GM18907 (cell line): ENCODE results near the gene COBL.

Experiments
- ATAC-seq: cut with Tn5 transposase; IDR thresholded peaks from one replicate; pipeline ENCODE4 v1.9.1; 2021; ENCODE audit warnings: mild to moderate bottlenecking, moderate library complexity; ENCODE audit not compliant: unreplicated experiment

The COBL gene

DNA sequence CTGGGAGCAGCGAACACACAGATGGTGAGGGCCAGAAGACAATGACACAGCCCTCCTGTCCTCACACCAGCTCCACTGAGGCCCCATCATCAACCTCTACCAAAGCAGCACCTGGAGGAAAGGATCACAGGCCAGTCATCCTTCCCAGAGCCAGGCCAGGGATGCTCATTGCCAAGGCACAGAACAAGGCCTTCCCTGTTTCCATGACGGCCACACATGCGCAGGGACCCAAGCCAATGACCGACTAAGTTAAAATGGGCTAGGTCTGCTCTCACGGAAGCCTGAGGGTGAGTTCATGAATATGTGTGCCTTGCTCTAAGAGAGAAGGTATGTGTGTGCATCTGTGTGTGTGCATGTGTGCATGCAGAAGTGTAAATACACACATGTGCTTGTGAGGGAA is 39.6 kb downstream of the COBL start:
- ATAC-seq = no peak

DNA sequence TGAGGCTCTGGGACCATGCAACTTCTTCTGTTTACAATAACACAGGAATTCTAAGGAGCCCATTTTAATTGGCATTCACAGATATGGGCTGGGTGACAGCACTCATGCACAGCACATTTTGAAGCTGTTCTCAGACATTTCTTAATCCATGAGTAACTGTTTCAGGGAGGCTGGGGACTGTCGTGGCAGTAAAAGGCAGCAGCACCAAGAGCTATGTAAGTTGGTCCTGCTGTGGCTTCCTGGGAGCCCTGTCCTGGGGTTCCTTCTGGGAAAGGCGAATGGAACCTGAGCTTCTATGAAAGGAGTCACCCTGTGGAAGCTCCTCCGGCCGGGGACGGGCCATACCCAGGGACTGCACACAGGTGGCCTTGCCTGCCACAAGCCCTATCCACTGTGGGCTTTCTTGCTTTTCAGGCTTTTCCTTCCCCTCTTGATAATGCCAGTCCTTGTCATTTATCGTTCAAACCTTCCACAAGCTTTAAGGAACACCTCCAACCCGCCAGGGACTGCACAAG is 40.5 kb downstream of the COBL start:
- ATAC-seq = no peak

- no peak for ATAC-seq
These were observed 41.1 kb downstream of the COBL start for GRCh38 chr7:51275532-51275931.

GRCh38 chr7:51274955-51275354 is 41.7 kb downstream of the COBL start:
- no peak for ATAC-seq

- ATAC-seq = no peak
These were observed 42.6 kb downstream of the COBL start for GRCh38 chr7:51274001-51274400.

DNA sequence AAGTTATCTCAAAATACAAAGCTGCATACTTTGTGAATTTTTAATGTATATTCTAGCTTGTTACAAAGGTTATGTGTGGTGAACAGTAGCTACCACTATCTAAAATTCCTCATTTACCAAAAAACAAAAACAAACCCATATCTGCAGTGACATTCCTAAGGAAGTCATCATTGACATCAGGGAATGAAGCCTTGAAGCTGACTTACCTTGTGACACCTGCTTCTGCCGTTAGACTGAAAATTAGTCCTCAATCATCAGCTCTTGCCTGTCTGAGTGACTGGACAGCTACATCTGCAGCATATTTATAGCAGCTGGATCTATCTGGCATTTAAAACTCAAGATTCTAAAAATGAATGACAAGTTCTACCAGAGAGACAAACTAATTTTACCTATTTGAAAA is 43.2 kb downstream of the COBL start:
- no peak for ATAC-seq

DNA sequence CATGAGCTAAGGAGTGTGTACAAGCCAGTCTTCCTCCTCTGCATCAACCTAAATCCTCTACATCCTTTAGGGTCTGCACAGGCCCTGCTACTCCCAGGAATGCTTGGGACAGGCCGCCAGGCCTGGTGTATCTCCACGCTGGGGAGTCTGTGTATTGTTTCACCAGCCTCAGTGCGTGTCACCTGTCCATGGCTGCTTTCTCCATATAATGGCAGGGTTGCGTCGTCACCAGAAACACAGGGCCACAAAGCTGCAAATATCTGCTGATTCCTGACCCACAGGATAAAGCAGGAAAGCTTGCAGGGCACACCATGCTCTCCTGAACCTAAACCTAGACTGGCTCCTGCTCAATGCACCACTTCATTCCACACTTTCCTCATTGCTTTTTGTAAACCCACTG is 45.6 kb downstream of the COBL start:
- no peak for ATAC-seq

DNA sequence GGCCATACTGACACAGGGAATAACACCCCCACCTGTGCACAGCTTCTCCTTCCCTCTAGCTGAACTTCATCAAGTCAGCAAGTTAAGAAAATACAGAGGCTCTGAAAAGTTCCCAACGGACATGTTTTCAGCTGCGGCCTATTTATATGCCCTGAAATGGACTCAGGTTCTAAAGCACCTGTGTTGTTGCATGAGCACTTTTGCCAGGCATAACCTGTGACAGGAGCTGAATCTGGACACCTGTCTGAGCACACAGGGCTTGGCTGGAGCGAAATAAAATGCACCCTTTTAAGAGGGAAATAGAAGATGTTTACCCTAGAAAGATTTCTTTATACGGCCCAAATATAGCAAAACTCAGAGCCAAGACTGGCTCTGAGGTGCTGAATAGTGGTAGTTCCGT is 46.7 kb downstream of the COBL start:
- ATAC-seq = no peak

- no peak for ATAC-seq
These were observed 47.3 kb downstream of the COBL start for GRCh38 chr7:51269321-51269720.

DNA sequence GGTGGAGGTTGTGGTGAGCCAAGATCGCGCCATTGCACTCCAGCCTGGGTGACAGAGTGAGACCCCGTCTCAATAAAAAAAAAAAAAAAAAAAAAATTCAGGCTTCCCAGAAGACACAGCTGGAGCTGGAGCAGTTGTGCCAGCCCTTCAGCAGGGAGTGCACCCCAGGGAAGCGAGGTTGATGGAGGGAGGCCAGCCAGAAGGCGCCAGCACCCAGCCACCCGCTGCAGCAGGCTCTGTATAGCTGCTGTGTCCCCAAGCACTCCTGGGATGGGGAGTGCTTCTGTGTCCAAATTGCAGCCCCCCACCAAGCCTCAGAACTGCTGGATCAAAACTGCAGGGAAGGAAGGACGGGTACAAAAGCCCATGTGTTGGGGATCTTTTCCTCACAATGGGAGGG is 47.8 kb downstream of the COBL start:
- ATAC-seq = no peak

DNA sequence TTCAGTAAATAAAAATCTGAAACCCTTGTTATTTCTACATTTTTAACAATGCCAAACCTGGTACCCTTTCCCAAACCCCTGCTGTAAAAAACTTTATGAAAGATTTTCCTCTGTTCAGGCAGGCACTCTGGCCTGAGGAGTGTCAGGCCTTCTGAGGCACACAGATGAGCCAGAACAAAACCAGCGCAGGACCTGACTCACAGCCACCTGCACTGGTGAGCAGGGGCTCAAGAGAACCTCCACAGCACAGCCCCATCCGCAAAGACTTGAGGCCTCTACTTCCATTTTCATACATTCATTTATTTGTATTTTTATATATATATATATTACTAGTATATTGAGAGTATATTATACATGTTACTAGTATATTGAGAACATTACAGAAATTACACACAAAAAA is 49.4 kb downstream of the COBL start:
- ATAC-seq = no peak

GRCh38 chr7:51265066-51265907 is 51.3 kb downstream of the COBL start:
- no peak for ATAC-seq

DNA sequence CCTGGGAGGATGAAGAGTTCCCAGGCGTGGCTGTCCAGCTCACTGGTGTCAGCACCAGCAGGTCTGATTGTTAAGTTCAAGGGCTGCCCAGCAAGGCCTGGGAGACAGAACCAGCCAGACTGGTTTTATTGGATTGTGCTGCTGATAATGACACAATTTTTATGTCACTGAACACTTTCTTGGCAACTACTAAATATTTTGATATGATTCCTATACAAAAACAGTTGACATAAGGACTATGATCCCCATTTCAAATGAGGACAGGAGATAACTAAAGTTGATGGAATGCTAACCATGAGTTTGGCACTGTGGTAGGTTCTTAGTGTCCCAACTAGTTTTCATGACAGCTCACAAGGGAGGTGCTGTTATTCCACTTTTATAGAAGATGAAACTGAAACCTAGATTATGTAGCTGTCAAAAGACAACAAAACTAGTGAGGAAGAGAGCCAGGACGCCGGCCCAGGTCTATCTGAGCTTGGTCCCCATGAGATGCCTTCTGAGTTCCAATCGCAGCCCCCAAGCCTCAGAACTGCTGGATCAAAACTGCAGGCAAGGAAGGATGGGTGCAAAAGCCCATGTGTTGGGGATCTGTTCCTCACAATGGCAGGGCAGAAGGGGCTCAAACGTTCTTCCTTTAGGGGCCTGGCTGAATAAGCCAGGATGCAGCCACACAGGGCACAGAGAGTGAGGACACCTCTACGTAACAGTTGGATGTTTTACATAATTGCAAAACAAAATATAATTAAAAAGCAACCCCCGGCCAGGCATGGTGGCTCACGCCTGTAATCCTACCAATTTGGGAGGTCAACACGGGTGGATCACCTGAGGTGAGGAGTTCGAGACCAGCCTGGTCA is 52.8 kb downstream of the COBL start:
- no peak for ATAC-seq

- no peak for ATAC-seq
These were observed 53.6 kb downstream of the COBL start for GRCh38 chr7:51262796-51263531.

DNA sequence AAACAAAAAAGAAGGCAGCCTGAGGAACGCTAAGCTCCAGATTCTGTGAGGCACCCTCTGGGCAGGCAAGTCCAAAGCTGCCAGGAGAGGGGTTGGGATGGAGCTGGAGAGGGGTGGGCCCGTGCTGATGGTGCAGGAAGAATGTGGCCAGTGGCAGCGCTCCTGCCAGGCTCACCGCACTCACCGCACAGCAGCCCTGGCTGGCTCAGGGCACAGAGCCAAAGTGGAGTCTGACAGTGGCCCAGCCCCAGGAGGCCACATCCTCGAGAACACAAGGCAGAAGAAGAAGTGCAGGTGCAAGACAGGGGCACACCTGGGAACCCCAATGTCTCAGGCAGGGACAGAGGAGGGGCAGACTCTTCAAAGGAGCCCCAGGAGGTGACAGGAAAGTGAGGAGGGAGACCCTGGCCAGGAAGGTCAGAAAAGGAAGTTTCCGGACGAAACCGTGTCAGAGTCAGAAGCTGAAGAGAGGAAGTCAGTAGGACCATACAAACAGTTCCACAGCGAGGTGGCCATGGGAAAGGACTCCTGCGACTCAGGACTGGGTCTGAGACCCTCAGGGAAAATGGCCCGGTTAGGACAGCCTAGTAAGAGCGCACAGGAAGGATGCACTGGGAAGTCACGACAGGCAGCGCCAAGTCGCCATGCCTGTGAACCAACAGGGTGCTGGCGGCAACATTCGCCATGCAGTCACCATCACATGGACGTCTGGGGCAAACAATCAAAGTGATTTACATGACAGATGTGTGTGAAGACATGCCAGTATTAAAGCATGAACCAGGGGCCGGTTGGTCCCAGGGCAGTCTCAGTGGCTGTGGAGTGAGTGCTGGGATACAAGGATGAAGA is 54.4 kb downstream of the COBL start:
- no peak for ATAC-seq

DNA sequence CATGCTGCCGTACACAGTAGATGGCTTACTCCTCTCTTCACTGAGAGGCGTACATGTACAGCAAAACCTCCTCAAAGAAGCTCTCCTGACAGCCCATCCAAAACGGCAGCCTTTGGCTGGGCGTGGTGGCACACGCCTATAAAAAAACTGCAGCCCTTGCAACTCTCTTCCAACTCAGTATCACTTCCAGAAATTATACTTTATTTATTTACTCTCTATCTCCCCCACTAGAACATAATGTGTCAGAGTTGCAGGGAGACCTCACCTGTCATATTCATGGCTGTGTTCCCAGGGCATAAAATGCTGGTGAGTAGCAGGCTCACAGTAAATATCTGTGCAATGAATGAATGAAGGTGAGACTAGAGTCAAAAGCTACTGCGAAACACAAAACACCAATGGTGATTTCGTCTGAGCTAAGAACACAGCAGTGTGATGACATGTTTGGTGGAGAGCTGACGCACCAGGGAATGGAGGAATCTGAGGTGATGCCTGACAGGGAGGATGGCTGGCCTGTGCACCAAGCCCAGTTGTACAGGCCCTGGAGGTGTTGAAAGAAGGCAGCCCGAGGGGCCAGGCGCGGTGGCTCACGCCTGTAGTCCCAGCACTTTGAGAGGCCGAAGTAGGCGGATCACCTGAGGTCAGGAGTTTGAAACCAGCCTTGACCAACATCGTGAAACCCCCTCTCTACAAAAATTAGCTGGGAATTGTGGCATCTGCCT is 55.3 kb downstream of the COBL start:
- no peak for ATAC-seq

GRCh38 chr7:51260516-51260915 is 56.1 kb downstream of the COBL start:
- no peak for ATAC-seq

GRCh38 chr7:51259766-51260165 is 56.8 kb downstream of the COBL start:
- no peak for ATAC-seq

GRCh38 chr7:51256916-51257315 is 59.7 kb downstream of the COBL start:
- ATAC-seq = no peak
